K562 (cell line): ENCODE measurements around the gene ERAL1. TPM values are rescaled to one million over a fixed set of nuclear protein-coding genes. Genes with fewer than 3 reads are reported as not detected.
A peak's percentile ranks its signal among the peaks of the same experiment; 100 is the strongest.

Experiments used
- ATAC-seq: fragments of 200-7000 bp; cut with Tn5 transposase; 3 replicates; pipeline ENCODE4 v1.9.1; 2020; ENCODE audit warnings: moderate library complexity
- BruUV-seq: library from RNA; stranded (reverse); fragments of 400-500 nt; replicated peaks from 2 replicates; lab custom pipeline; 2021; lab: Mats Ljungman, UMichigan
- CTCF ChIA-PET: fragments of 300-600 bp; formaldehyde crosslinking; extraction: SDS; loops from one replicate; lab custom pipeline; 2021; ENCODE audit warnings: low intra/inter-chr PET ratio; lab: Yijun Ruan, JAX
- POLR2A ChIA-PET: fragments of 300-600, 350-650 bp; sonication (Branson Sonifier 250); formaldehyde crosslinking; extraction: SDS; loops from one replicate; lab custom pipeline; 2021; ENCODE audit warnings: antibody characterized with exemption, inconsistent platforms; lab: Yijun Ruan, JAX
- DNase-seq, 4 experiments: peaks; one replicate each; pipeline versions ENCODE4 v3.0.0 to v3.0.0-alpha.2; 2011 to 2018; ENCODE audit warnings: low spot score in 3 of 4, mixed read lengths in 3 of 4; ENCODE audit errors: extremely low read depth in 1 of 4
- FAIRE-seq: peaks from 2 replicates; lab custom pipeline; 2011; peaks lifted over from hg19 to GRCh38; lab: Jason Lieb, UNC
- H2AFZ ChIP-seq: 2 replicates; pipeline ENCODE4 v1.6.0; 2011; ENCODE audit warnings: low read depth, low read length, control low read depth, inconsistent platforms
- H3K27ac ChIP-seq: fragments of 200-600 bp; 3 replicates; pipeline ENCODE4 v1.8.0; 2011; ENCODE audit warnings: low read depth, mild to moderate bottlenecking, control low read depth, inconsistent platforms, low read length, moderate library complexity, mixed read lengths; ENCODE audit errors: extremely low read depth
- H3K27me3 ChIP-seq, 2 experiments: fragments of 300-600 bp in 1 of 2; 2 replicates in 1 of 2; 3 replicates in 1 of 2; pipeline versions ENCODE4 v1.6.0 to v1.8.0; 2011; ENCODE audit warnings: inconsistent platforms in 2 of 2, low read length in 2 of 2, mild to moderate bottlenecking in 1 of 2, mixed read lengths in 1 of 2, moderate library complexity in 1 of 2; ENCODE audit not compliant: control insufficient read depth in 2 of 2, insufficient read depth in 2 of 2
- H3K36me3 ChIP-seq: fragments of 300-600 bp; 3 replicates; pipeline ENCODE4 v1.8.0; 2011; ENCODE audit warnings: mild to moderate bottlenecking, low read length, inconsistent platforms; ENCODE audit not compliant: control insufficient read depth, insufficient read depth
- H3K4me1 ChIP-seq, 2 experiments: fragments of 200-600 bp in 1 of 2; replicated peaks in 1 of 2; 2 replicates in 1 of 2; 3 replicates in 1 of 2; pipeline versions ENCODE4 v1.5.1 to v1.8.0; 2011; ENCODE audit warnings: inconsistent platforms in 2 of 2, low read length in 2 of 2, mild to moderate bottlenecking in 1 of 2, mixed read lengths in 1 of 2, moderate library complexity in 1 of 2; ENCODE audit not compliant: control insufficient read depth in 2 of 2, insufficient read depth in 2 of 2
- H3K4me2 ChIP-seq: 2 replicates; pipeline ENCODE4 v1.6.1; 2011; ENCODE audit warnings: low read length, control low read depth, inconsistent platforms, mixed read lengths; ENCODE audit not compliant: insufficient read depth
- H3K4me3 ChIP-seq: fragments of 200-600 bp; sonication (generic), shearing (Covaris generic); 2 replicates; pipeline ENCODE4 v1.5.1; 2016; ENCODE audit warnings: control low read depth, inconsistent platforms
- H3K79me2 ChIP-seq: fragments of 200-600 bp; 3 replicates; pipeline ENCODE4 v1.8.0; 2011; ENCODE audit warnings: low read length, inconsistent platforms; ENCODE audit not compliant: control insufficient read depth, insufficient read depth
- H3K9ac ChIP-seq, 2 experiments: 2 replicates each; pipeline versions ENCODE4 v1.6.0 to v1.6.1; 2011; ENCODE audit warnings: low read depth in 2 of 2, low read length in 2 of 2, control low read depth in 1 of 2, inconsistent platforms in 1 of 2, mild to moderate bottlenecking in 1 of 2, mixed read lengths in 1 of 2; ENCODE audit not compliant: insufficient read depth in 1 of 2
- H3K9me1 ChIP-seq: one replicate; pipeline ENCODE4 v1.6.0; 2011; ENCODE audit warnings: inconsistent platforms, mild to moderate bottlenecking, low read length, moderate library complexity; ENCODE audit not compliant: control insufficient read depth, insufficient read depth
- H3K9me3 ChIP-seq: replicated peaks from 2 replicates; pipeline ENCODE4 v1.5.1; 2011; ENCODE audit warnings: low read depth, low read length, inconsistent platforms; ENCODE audit not compliant: control insufficient read depth, insufficient read depth
- H4K20me1 ChIP-seq: replicated peaks from 2 replicates; pipeline ENCODE4 v1.6.1; 2011; ENCODE audit warnings: low read length, inconsistent platforms, mixed read lengths; ENCODE audit not compliant: control insufficient read depth, insufficient read depth
- GMEB1 ChIP-seq: fragments of 250-450 bp; sonication (Bioruptor Pico); IDR thresholded peaks from 2 replicates; pipeline ENCODE4 v1.4.0; 2020; ENCODE audit warnings: mild to moderate bottlenecking
- ZNF707 ChIP-seq: fragments of 250-450 bp; sonication (Bioruptor Pico); conservative IDR thresholded peaks from 2 replicates; pipeline ENCODE4 v1.8.0; 2022; ENCODE audit warnings: inconsistent platforms, mild to moderate bottlenecking, moderate library complexity
- ZNF76 ChIP-seq: fragments of 250-450 bp; sonication (Bioruptor Pico); IDR thresholded peaks from 2 replicates; pipeline ENCODE4 v1.4.0; 2020; ENCODE audit warnings: mild to moderate bottlenecking, moderate library complexity, borderline replicate concordance
- WGBS: fragments of 100-300 bp; shearing (Covaris generic); methylation state at CpG from one replicate; pipeline ENCODE4 v1.1.6; 2016; ENCODE audit warnings: low coverage, mixed read lengths; ENCODE audit not compliant: insufficient coverage; ENCODE audit errors: missing lambda C conversion rate; 5-methylcytosine and 5-hydroxymethylcytosine counted together
- in situ Hi-C: fragments of 300-500 bp; cut with MboI; formaldehyde crosslinking; loops from 4 replicates; pipeline ENCODE4 v1.15.0; 2018; ENCODE audit warnings: inconsistent platforms, mixed read lengths
- intact Hi-C: fragments of 100-400 bp; cut with micrococcal nuclease; formaldehyde crosslinking; loops from 2 replicates; pipeline ENCODE4 v1.14.2; 2022
- polyA plus RNA-seq, 8 experiments: library from polyadenylated mRNA; depleted of rRNA in 4 of 8; stranded (reverse) in 5 of 8; unstranded in 3 of 8; fragments of >200 nt; fragmentation: Nextera tagmentation in 2 of 8; fragmentation: Illumina TruSeq in 1 of 8; extraction: Ambion mirVana in 2 of 8; extraction: Trizol in 1 of 8; gene quantifications; 2 replicates each; pipeline versions ENCODE4 v1.2.1 to v1.2.3, GENCODE V29; 2011 to 2014; ENCODE audit warnings: inconsistent platforms in 1 of 8, missing spikeins in 1 of 8
- total RNA-seq, 7 experiments: library from RNA; depleted of rRNA in 6 of 7; stranded (reverse); fragments of >200 nt in 6 of 7; fragmentation: Illumina TruSeq in 2 of 7; extraction: Trizol in 2 of 7; gene quantifications; 2 replicates each; pipeline versions ENCODE4 v1.2.1 to v1.2.3, GENCODE V29; 2011 to 2021; ENCODE audit warnings: low replicate concordance in 1 of 7
- TF ChIP-seq, protein P1 (sequence below): fragments of 450-650 bp; IDR thresholded peaks from 2 replicates; pipeline ENCODE4 v1.6.1; 2018; ENCODE audit not compliant: partially characterized antibody

The ERAL1 gene
- total and polyA plus RNA-seq, 9 of the 15 experiments (the other 6 are each of a cell fraction or from before 2014, with no cell fraction given) = 37.5 to 351 (median 106) TPM

DNA sequence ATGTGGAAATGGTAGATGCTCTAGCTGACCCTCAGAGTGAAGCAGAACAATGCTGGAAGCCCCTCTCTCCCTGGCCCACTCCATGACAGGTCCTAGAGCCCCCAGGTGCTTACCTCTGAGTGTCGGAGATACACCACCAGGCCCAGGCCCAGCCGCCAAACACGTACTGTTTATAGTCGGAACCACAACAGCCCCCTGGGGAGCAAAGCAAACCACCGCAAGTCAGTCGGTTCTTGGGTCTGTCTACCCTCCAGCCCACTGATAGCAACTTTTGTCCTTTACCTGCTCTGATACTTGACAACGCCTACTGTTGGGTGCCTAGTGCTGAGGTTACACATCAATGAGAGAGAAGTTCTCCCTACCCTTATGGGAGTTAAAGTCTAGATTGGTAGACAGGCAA is 34.0 kb downstream of the ERAL1 start:
- no peak for FAIRE-seq
- 82% methylated on average over 7 of the region's 7 CpGs for WGBS
- no peak overlapping the region for H3K4me2 ChIP-seq

More for the DNA sequence above, 34.0 kb downstream of the ERAL1 start:
- peaks cover 0 to 27% of the 10 kb centered on the region in 2 experiments; a peak in 3 of 5 replicates for H3K4me1 ChIP-seq
- DNase-seq (no peak), ATAC-seq (no peak)
- intact Hi-C loops (no loop called here), in situ Hi-C loops (no loop called here)
- TF ChIP-seq ZNF76 (CRISPR knock-in tag) = no peak
- TF ChIP-seq, protein P1, sequence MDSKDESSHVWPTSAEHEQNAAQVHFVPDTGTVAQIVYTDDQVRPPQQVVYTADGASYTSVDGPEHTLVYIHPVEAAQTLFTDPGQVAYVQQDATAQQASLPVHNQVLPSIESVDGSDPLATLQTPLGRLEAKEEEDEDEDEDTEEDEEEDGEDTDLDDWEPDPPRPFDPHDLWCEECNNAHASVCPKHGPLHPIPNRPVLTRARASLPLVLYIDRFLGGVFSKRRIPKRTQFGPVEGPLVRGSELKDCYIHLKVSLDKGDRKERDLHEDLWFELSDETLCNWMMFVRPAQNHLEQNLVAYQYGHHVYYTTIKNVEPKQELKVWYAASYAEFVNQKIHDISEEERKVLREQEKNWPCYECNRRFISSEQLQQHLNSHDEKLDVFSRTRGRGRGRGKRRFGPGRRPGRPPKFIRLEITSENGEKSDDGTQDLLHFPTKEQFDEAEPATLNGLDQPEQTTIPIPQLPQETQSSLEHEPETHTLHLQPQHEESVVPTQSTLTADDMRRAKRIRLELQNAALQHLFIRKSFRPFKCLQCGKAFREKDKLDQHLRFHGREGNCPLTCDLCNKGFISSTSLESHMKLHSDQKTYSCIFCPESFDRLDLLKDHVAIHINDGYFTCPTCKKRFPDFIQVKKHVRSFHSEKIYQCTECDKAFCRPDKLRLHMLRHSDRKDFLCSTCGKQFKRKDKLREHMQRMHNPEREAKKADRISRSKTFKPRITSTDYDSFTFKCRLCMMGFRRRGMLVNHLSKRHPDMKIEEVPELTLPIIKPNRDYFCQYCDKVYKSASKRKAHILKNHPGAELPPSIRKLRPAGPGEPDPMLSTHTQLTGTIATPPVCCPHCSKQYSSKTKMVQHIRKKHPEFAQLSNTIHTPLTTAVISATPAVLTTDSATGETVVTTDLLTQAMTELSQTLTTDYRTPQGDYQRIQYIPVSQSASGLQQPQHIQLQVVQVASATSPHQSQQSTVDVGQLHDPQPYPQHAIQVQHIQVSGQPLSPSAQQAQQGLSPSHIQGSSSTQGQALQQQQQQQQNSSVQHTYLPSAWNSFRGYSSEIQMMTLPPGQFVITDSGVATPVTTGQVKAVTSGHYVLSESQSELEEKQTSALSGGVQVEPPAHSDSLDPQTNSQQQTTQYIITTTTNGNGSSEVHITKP = no peak
- TF ChIP-seq GMEB1 (CRISPR knock-in tag) = no peak
- no peak for TF ChIP-seq ZNF707 (CRISPR knock-in tag)
- no peaks in the 10 kb centered on the region for H3K9me3 ChIP-seq
- no peaks in the 10 kb centered on the region; the same call in 1 of the 2 replicates for H4K20me1 ChIP-seq
- H3K4me3 ChIP-seq = no peak overlapping the region
- CTCF ChIA-PET = no interaction called here
- no peaks in the 10 kb centered on the region for H3K27me3 ChIP-seq
- POLR2A ChIA-PET = interaction anchor here (1.1 to 1.5 kb wide), 2 partner anchors 23 to 181 kb away, joined by 3 to 4 read pairs; no protein-coding TSS in a partner anchor
- no peak overlapping the region for H3K27ac ChIP-seq
- H3K9ac ChIP-seq = peak overlapping the region in 1 of 2 experiments; percentile 1; a peak in 1 of 4 replicates
- H2AFZ ChIP-seq = no peak overlapping the region
- H3K9me1 ChIP-seq = no peaks in the 10 kb centered on the region
- peaks cover 8% of the 10 kb centered on the region; the same call in 2 of the 3 replicates for H3K79me2 ChIP-seq
- H3K36me3 ChIP-seq = peaks cover 40% of the 10 kb centered on the region; the same call in 2 of the 3 replicates
- BruUV-seq = no TSS peak
